ENCODE measurements around the gene NUDT22. TPM values are rescaled to one million over a fixed set of nuclear protein-coding genes. Genes with fewer than 3 reads are reported as not detected.

NUDT22 gene
- total RNA-seq, 1 experiment from 2014 or later: 31.9 TPM

DNA sequence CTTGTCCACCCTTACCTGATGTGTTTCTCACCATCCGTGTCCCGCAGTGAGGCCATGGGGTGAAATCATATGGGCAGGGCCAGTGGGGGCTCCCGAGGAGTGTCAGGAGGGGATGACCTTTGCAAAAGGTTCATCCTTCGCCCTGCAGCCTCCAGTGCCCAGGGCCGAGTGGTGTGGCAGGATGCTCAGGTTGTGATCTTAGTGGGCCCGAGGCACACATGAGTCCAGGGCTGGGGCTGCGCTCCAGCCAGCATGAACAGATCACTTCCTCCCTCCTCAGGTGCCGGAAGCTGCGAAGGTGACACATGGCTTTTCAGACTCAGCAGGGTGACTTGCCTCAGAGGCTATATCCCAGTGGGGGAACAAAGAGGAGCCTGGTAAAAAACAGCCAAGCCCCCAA is 12.0 kb downstream of the NUDT22 start:
- no peak overlapping the region for H3K4me3 Mint-ChIP-seq (ENCODE audit: unreplicated experiment)
- Histone ChIP-seq H3K4me3 (ENCODE audit: low read depth, low read length) (no peak overlapping the region), H3K36me3 (ENCODE audit: control insufficient read depth, insufficient read depth, low read length) (no peaks in the 10 kb centered on the region; the same call in 1 of the 2 replicates), H3K9me3 (no peaks in the 10 kb centered on the region), H3K4me1 (peaks cover 30% of the 10 kb centered on the region), H3K27me3 (replicated peaks; ENCODE audit: control insufficient read depth, insufficient read depth, low read length) (no peaks in the 10 kb centered on the region)
- POLR2A ChIA-PET: no interaction called here
- H3K36me3 Mint-ChIP-seq (ENCODE audit: insufficient read depth, unreplicated experiment): peaks cover 55% of the 10 kb centered on the region
- no peak overlapping the region for H3K27ac Mint-ChIP-seq (ENCODE audit: unreplicated experiment)
- CTCF ChIA-PET: interaction anchor here (0.5 to 1.2 kb wide), 2 partner anchors 9 to 63 kb away, joined by 3 read pairs; partner anchors contain the start of gene PPP1R14B
- no TSS peak for BruUV-seq (replicated peaks)
- DNase-seq: no peak
- H3K4me1 Mint-ChIP-seq (ENCODE audit: low read depth, unreplicated experiment): peaks cover 8% of the 10 kb centered on the region
- H3K27me3 Mint-ChIP-seq (ENCODE audit: insufficient read depth, unreplicated experiment): no peaks in the 10 kb centered on the region
- TF ChIP-seq CTCF (IDR thresholded peaks at IDR 0.05; ENCODE audit: insufficient read depth in 1 of 2, low read depth in 1 of 2, low read length in 1 of 2, severe bottlenecking in 1 of 2, unreplicated experiment in 1 of 2): no peak
- H3K9me3 Mint-ChIP-seq (ENCODE audit: unreplicated experiment): no peaks in the 10 kb centered on the region
- intact Hi-C loops (cut with micrococcal nuclease; ENCODE audit: unreplicated experiment): no loop called here

DNA sequence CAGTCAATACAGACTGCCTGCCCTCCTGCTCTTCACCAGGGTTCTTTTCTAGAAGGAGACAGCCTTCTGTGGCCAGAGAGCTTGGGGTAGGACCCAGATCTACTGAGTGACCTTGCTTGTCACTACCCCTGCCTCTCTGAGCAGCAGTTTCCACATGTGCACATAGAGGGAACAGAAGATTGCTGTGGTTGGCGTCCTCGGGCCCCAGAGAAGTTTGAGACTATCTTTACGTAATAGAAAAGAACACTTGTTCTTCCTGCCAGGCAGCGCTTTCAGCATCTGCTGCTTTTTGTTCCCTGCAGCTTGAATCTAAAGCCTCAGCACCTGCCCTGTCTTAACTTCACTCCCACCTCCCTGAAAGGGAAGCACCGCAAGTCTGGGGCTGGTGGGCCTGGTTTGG is 12.9 kb downstream of the NUDT22 start:
- no peak for TF ChIP-seq CTCF (IDR thresholded peaks at IDR 0.05; ENCODE audit: insufficient read depth in 1 of 2, low read depth in 1 of 2, low read length in 1 of 2, severe bottlenecking in 1 of 2, unreplicated experiment in 1 of 2)
- POLR2A ChIA-PET: interaction anchor here (0.7 kb wide), 1 partner anchor 79 kb away, joined by 5 read pairs; the partner anchor contains the start of genes PRDX5 and TRMT112
- Mint-ChIP-seq H3K27me3 (ENCODE audit: insufficient read depth, unreplicated experiment) (no peaks in the 10 kb centered on the region), H3K9me3 (ENCODE audit: unreplicated experiment) (no peaks in the 10 kb centered on the region), H3K4me1 (ENCODE audit: low read depth, unreplicated experiment) (peaks cover 15% of the 10 kb centered on the region), H3K27ac (ENCODE audit: unreplicated experiment) (no peak overlapping the region), H3K36me3 (ENCODE audit: insufficient read depth, unreplicated experiment) (peaks cover 58% of the 10 kb centered on the region), H3K4me3 (ENCODE audit: unreplicated experiment) (no peak overlapping the region)
- H3K27me3 ChIP-seq (replicated peaks; ENCODE audit: control insufficient read depth, insufficient read depth, low read length): no peaks in the 10 kb centered on the region
- CTCF ChIA-PET: interaction anchor here (0.8 kb wide), 1 partner anchor 53 kb away, joined by 3 read pairs; the partner anchor contains the start of gene STIP1
- H3K36me3 ChIP-seq (ENCODE audit: control insufficient read depth, insufficient read depth, low read length): peaks cover 3% of the 10 kb centered on the region; the same call in 1 of the 2 replicates
- H3K4me3 ChIP-seq (ENCODE audit: low read depth, low read length): no peak overlapping the region
- H3K9me3 ChIP-seq: no peaks in the 10 kb centered on the region
- DNase-seq: no peak
- no TSS peak for BruUV-seq (replicated peaks)
- intact Hi-C loops (cut with micrococcal nuclease; ENCODE audit: unreplicated experiment): no loop called here
- H3K4me1 ChIP-seq: peaks cover 24% of the 10 kb centered on the region

DNA sequence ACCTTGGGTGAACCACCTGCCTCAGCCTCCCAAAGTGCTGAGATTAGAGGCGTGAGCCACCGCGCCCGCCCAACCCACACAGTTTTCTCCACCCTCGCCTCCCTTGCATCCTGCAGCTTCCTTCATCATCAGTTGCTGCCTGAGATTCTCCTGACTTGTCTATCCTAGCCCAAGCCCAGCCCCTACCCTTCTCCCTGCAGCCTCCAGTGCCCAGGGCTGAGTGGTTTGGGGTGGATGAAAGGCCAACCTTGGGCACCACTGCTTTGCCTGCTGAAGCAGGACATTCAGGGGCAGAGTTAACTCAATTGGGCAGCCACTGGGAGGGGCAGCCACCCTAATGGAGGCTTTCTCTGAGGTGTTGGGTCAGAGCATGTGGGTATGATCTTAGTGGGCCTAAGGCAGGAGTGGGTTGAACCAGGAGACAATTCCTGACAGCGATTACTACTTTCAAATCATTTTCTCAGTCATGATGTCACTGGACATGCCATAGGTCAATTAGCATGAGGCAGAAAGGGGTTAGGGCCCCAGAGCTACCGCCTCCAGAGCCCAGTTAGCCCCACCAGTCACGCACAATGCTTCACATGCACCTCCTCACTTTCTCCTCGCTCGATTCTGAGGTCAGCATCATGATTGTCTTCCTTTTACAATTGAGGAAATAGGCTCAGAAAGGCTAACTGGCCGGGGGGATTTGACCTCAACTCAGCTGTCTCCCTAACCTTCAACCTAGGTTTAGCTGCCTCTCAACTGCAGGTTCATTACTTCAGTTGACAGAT is 13.8 kb downstream of the NUDT22 start:
- H3K4me1 ChIP-seq: peaks cover 24% of the 10 kb centered on the region
- POLR2A ChIA-PET: interaction anchor here (0.7 kb wide), 1 partner anchor 78 kb away, joined by 5 read pairs; the partner anchor contains the start of genes PRDX5 and TRMT112
- H3K36me3 ChIP-seq (ENCODE audit: control insufficient read depth, insufficient read depth, low read length): peaks cover 3% of the 10 kb centered on the region; the same call in 1 of the 2 replicates
- Mint-ChIP-seq H3K4me3 (ENCODE audit: unreplicated experiment) (peak overlapping the region; percentile 88), H3K27ac (ENCODE audit: unreplicated experiment) (peak overlapping the region; percentile 90), H3K36me3 (ENCODE audit: insufficient read depth, unreplicated experiment) (peaks cover 63% of the 10 kb centered on the region), H3K9me3 (ENCODE audit: unreplicated experiment) (no peaks in the 10 kb centered on the region), H3K4me1 (ENCODE audit: low read depth, unreplicated experiment) (peaks cover 15% of the 10 kb centered on the region), H3K27me3 (ENCODE audit: insufficient read depth, unreplicated experiment) (no peaks in the 10 kb centered on the region)
- CTCF ChIA-PET: no interaction called here
- intact Hi-C loops (cut with micrococcal nuclease; ENCODE audit: unreplicated experiment): loop anchor here (2.0 kb wide), 1 partner anchor 65 kb away; the partner anchor contains the start of gene ESRRA
- H3K4me3 ChIP-seq (ENCODE audit: low read depth, low read length): peak overlapping the region; percentile 95
- H3K9me3 ChIP-seq: no peaks in the 10 kb centered on the region
- no TSS peak for BruUV-seq (replicated peaks)
- DNase-seq: no peak
- TF ChIP-seq CTCF (IDR thresholded peaks at IDR 0.05; ENCODE audit: insufficient read depth in 1 of 2, low read depth in 1 of 2, low read length in 1 of 2, severe bottlenecking in 1 of 2, unreplicated experiment in 1 of 2): no peak
- no peaks in the 10 kb centered on the region for H3K27me3 ChIP-seq (replicated peaks; ENCODE audit: control insufficient read depth, insufficient read depth, low read length)

Measured in Caco-2 (cell line).